H1 (cell line): Measurements from ENCODE around the gene LMTK2. TPM values are rescaled to one million over a fixed set of nuclear protein-coding genes. Genes with fewer than 3 reads are reported as not detected.
"Not testable (repeated sequence)": the region's sequence is repeated elsewhere in the genome, so short reads cannot be mapped to it uniquely, and the experiment has no call there.

Source experiments
- CTCF ChIA-PET: fragments of 300-600 bp; sonication (Branson Sonifier 250); formaldehyde crosslinking; loops from one replicate; lab custom pipeline; 2021; ENCODE audit not compliant: partially characterized antibody; lab: Charles Lee
- POLR2A ChIA-PET: fragments of 300-600 bp; sonication (Branson Sonifier 250); formaldehyde crosslinking; loops from one replicate; lab custom pipeline; 2021; ENCODE audit warnings: inconsistent platforms; ENCODE audit not compliant: partially characterized antibody; lab: Charles Lee
- DNase-seq, 2 experiments: peaks; one replicate each; pipeline versions ENCODE4 v3.0.0 to v3.0.0-alpha.2; 2010 to 2022; ENCODE audit warnings: low spot score in 2 of 2, low read depth in 1 of 2, mixed read lengths in 1 of 2
- FAIRE-seq: peaks from 2 replicates; lab custom pipeline; 2011; peaks lifted over from hg19 to GRCh38; lab: Jason Lieb, UNC
- H2AFZ ChIP-seq: 2 replicates; pipeline ENCODE4 v1.8.1; 2012; ENCODE audit warnings: low read length, inconsistent platforms
- H2AK5ac ChIP-seq: 2 replicates; pipeline ENCODE4 v1.6.1; 2013; ENCODE audit warnings: low read depth, low read length
- H2BK120ac ChIP-seq: replicated peaks from 2 replicates; pipeline ENCODE3; 2013; ENCODE audit warnings: low read depth, low read length, inconsistent platforms
- H2BK12ac ChIP-seq: 2 replicates; pipeline ENCODE4 v1.6.1; 2013; ENCODE audit warnings: low read depth, low read length
- H2BK15ac ChIP-seq: 2 replicates; pipeline ENCODE4 v1.6.1; 2013; ENCODE audit warnings: low read length
- H2BK20ac ChIP-seq: 2 replicates; pipeline ENCODE4 v1.6.1; 2013; ENCODE audit warnings: low read length
- H2BK5ac ChIP-seq: 2 replicates; pipeline ENCODE4 v1.6.1; 2013; ENCODE audit warnings: low read depth, low read length
- H3K14ac ChIP-seq: 2 replicates; pipeline ENCODE4 v1.6.1; 2013; ENCODE audit warnings: inconsistent platforms; ENCODE audit not compliant: insufficient read length
- H3K18ac ChIP-seq: 2 replicates; pipeline ENCODE4 v1.6.1; 2013; ENCODE audit warnings: low read length; ENCODE audit errors: extremely low read depth
- H3K23ac ChIP-seq: 2 replicates; pipeline ENCODE4 v1.6.1; 2013; ENCODE audit warnings: inconsistent platforms; ENCODE audit not compliant: insufficient read length
- H3K23me2 ChIP-seq: 2 replicates; pipeline ENCODE4 v1.6.1; 2013; ENCODE audit warnings: low read depth, low read length
- H3K27ac ChIP-seq: 2 replicates; pipeline ENCODE4 v1.6.1; 2011; ENCODE audit warnings: low read depth, low read length, inconsistent platforms
- H3K27me3 ChIP-seq, 4 experiments: replicated peaks in 1 of 4; 1 replicate in 1 of 4; 2 replicates in 3 of 4; pipeline versions ENCODE4 v1.6.1 to v1.8.1; 2011 to 2013; ENCODE audit warnings: low read length in 3 of 4, mild to moderate bottlenecking in 3 of 4, inconsistent platforms in 2 of 4, mixed read lengths in 2 of 4, moderate library complexity in 1 of 4; ENCODE audit not compliant: control insufficient read depth in 3 of 4, insufficient read depth in 3 of 4; ENCODE audit errors: extremely low read depth in 1 of 4
- H3K36me3 ChIP-seq, 4 experiments: 2 replicates each; pipeline versions ENCODE4 v1.6.1 to v1.8.1; 2011 to 2013; ENCODE audit warnings: mild to moderate bottlenecking in 4 of 4, low read length in 3 of 4, moderate library complexity in 2 of 4, control low read depth in 1 of 4, inconsistent platforms in 1 of 4; ENCODE audit not compliant: insufficient read depth in 4 of 4, control insufficient read depth in 2 of 4
- H3K4ac ChIP-seq: replicated peaks from 2 replicates; pipeline ENCODE3; 2013; ENCODE audit warnings: low read length, low read depth, mixed read lengths, inconsistent platforms; ENCODE audit not compliant: insufficient read length
- H3K4me1 ChIP-seq, 4 experiments: replicated peaks in 1 of 4; 1 replicate in 1 of 4; 2 replicates in 3 of 4; pipeline versions ENCODE4 v1.6.1 to v1.8.1; 2011 to 2013; ENCODE audit warnings: low read length in 3 of 4, inconsistent platforms in 2 of 4, mixed read lengths in 1 of 4; ENCODE audit not compliant: insufficient read depth in 4 of 4, control insufficient read depth in 3 of 4
- H3K4me2 ChIP-seq, 2 experiments: 2 replicates each; pipeline versions ENCODE4 v1.6.1 to v1.8.1; 2011 to 2013; ENCODE audit warnings: low read depth in 2 of 2, low read length in 2 of 2, control low read depth in 1 of 2, inconsistent platforms in 1 of 2, mild to moderate bottlenecking in 1 of 2; ENCODE audit not compliant: insufficient read depth in 1 of 2
- H3K4me3 ChIP-seq, 4 experiments: fragments of 200-600, 300-600 bp in 1 of 4; sonication (generic), shearing (Covaris generic), sonication (Bioruptor Twin) in 1 of 4; 2 replicates each; pipeline versions ENCODE4 v1.5.1 to v1.8.1; 2011 to 2016; ENCODE audit warnings: low read length in 4 of 4, low read depth in 3 of 4, control low read depth in 2 of 4, inconsistent platforms in 2 of 4, mild to moderate bottlenecking in 2 of 4, mixed read lengths in 1 of 4, moderate library complexity in 1 of 4; ENCODE audit not compliant: insufficient read depth in 2 of 4; ENCODE audit errors: extremely low read depth in 1 of 4
- H3K56ac ChIP-seq: replicated peaks from 2 replicates; pipeline ENCODE3; 2013; ENCODE audit warnings: low read depth, mild to moderate bottlenecking, mixed read lengths, low read length, inconsistent platforms; ENCODE audit not compliant: insufficient read length
- H3K79me1 ChIP-seq: 2 replicates; pipeline ENCODE4 v1.6.1; 2013; ENCODE audit warnings: low read depth, low read length, control low read depth
- H3K79me2 ChIP-seq, 2 experiments: 2 replicates each; pipeline versions ENCODE4 v1.6.1 to v1.8.1; 2012 to 2013; ENCODE audit warnings: low read length in 2 of 2, mild to moderate bottlenecking in 2 of 2, inconsistent platforms in 1 of 2; ENCODE audit not compliant: insufficient read depth in 2 of 2, control insufficient read depth in 1 of 2
- H3K9ac ChIP-seq, 4 experiments: replicated peaks in 1 of 4; 1 replicate in 1 of 4; 2 replicates in 3 of 4; pipeline versions ENCODE4 v1.6.1 to v1.8.1; 2011 to 2013; ENCODE audit warnings: low read depth in 3 of 4, low read length in 3 of 4, control low read depth in 2 of 4, mild to moderate bottlenecking in 2 of 4, moderate library complexity in 2 of 4, inconsistent platforms in 1 of 4; ENCODE audit errors: extremely low read depth in 1 of 4
- H3K9me3 ChIP-seq, 2 experiments: 2 replicates each; pipeline versions ENCODE4 v1.6.1 to v1.8.1; 2012 to 2013; ENCODE audit warnings: mild to moderate bottlenecking in 2 of 2, moderate library complexity in 2 of 2, control low read depth in 1 of 2, inconsistent platforms in 1 of 2, low read depth in 1 of 2, low read length in 1 of 2, mixed read lengths in 1 of 2; ENCODE audit not compliant: insufficient read depth in 2 of 2
- H4K20me1 ChIP-seq, 2 experiments: replicated peaks in 1 of 2; 2 replicates each; pipeline versions ENCODE3 to v1.8.1; 2011 to 2013; ENCODE audit warnings: inconsistent platforms in 2 of 2, low read length in 2 of 2, mild to moderate bottlenecking in 1 of 2; ENCODE audit not compliant: insufficient read depth in 2 of 2, control insufficient read depth in 1 of 2
- H4K5ac ChIP-seq: 2 replicates; pipeline ENCODE4 v1.6.1; 2013; ENCODE audit warnings: low read length, low read depth, mixed read lengths, inconsistent platforms; ENCODE audit not compliant: insufficient read length
- H4K8ac ChIP-seq: 2 replicates; pipeline ENCODE4 v1.8.0; 2013; ENCODE audit warnings: mild to moderate bottlenecking, moderate library complexity, low read length, inconsistent platforms; ENCODE audit not compliant: insufficient read depth; ENCODE audit errors: extremely low read depth
- H4K91ac ChIP-seq: replicated peaks from 2 replicates; pipeline ENCODE3; 2013; ENCODE audit warnings: low read length, mixed read lengths, inconsistent platforms; ENCODE audit not compliant: insufficient read length
- WGBS, 2 experiments: shearing (Covaris generic) in 1 of 2; methylation state at CpG; one replicate each; pipeline versions ENCODE4 v1.1.6 to v1.1.7; 2013 to 2015; ENCODE audit warnings: low lambda C conversion rate in 2 of 2, mixed read lengths in 2 of 2, inconsistent platforms in 1 of 2, low coverage in 1 of 2, missing lambda C conversion rate in 1 of 2; ENCODE audit not compliant: insufficient replicate concordance in 2 of 2, insufficient coverage in 1 of 2, insufficient read length in 1 of 2; ENCODE audit errors: extremely low coverage in 1 of 2, missing lambda C conversion rate in 1 of 2; 5-methylcytosine and 5-hydroxymethylcytosine counted together
- polyA plus RNA-seq, 7 experiments: library from polyadenylated mRNA; depleted of rRNA in 3 of 7; stranded (reverse) in 5 of 7; unstranded in 2 of 7; fragments of >200 nt in 5 of 7; fragments of 200-250 nt in 2 of 7; gene quantifications; 1 replicate in 5 of 7; 2 replicates in 1 of 7; 4 replicates in 1 of 7; pipeline versions ENCODE4 v1.2.1 to v1.2.3, GENCODE V29; 2011 to 2013; ENCODE audit warnings: missing spikeins in 2 of 7, mixed read lengths in 2 of 7
- total RNA-seq: library from RNA; stranded (reverse); fragmentation: NEBNext Ultra II Directional; extraction: Animal tissue kit (Norgen Biotek cat#: 25700); gene quantifications from 2 replicates; pipeline ENCODE4 v1.2.1, GENCODE V29; 2021

The LMTK2 gene
- total and polyA plus RNA-seq, 2 of the 8 experiments (the other 6 are each of a cell fraction or from before 2014, with no cell fraction given): 9.7 to 30.7 TPM

DNA sequence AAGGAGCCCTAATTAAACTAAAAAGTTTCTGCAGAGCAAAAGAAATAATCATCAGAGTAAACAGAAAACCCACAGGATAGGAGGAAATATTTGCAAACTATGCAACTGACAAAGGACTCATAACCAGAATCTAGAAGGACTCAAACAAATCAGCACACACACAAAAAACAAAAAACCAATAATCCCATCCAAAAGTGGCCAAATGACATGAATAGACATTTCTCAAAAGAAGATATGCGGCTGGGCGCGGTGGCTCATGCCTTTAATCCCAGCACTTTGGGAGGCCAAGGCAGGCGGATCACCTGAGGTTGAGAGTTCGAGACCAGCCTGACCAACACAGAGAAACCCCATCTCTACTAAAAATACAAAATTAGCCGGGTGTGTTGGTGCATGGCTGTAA, 112.7 kb downstream of the LMTK2 start:
- H3K56ac ChIP-seq, H3K9me3 ChIP-seq, FAIRE-seq, H3K79me2 ChIP-seq, H4K5ac ChIP-seq, H2AFZ ChIP-seq, H3K9ac ChIP-seq, H2AK5ac ChIP-seq, H3K4me3 ChIP-seq, H4K20me1 ChIP-seq, H2BK15ac ChIP-seq, H2BK12ac ChIP-seq, H3K36me3 ChIP-seq, H3K79me1 ChIP-seq, H2BK5ac ChIP-seq, H2BK20ac ChIP-seq, H4K8ac ChIP-seq, H3K4me1 ChIP-seq, H3K4me2 ChIP-seq, H3K14ac ChIP-seq, H4K91ac ChIP-seq, H3K23me2 ChIP-seq, POLR2A ChIA-PET, H3K27me3 ChIP-seq, H2BK120ac ChIP-seq, H3K23ac ChIP-seq, H3K27ac ChIP-seq, H3K4ac ChIP-seq, H3K18ac ChIP-seq, CTCF ChIA-PET, DNase-seq: not testable (repeated sequence)
- 97% methylated on average over 6 of the region's 6 CpGs; no CpG with 5 or more reads in 1 of the 2 experiments for WGBS, 2 experiments
